Activated CD4-positive, alpha-beta T cell treated with anti-CD3 and anti-CD28 coated beads, Interleukin-2, amount 50 U/mL, for 16 hours (primary cell): Measurements from ENCODE around the gene JAKMIP1.
"Not testable (repeated sequence)": the region's sequence is repeated elsewhere in the genome, so short reads cannot be mapped to it uniquely, and the experiment has no call there.

Source experiments
- DNase-seq: peaks from one replicate; pipeline ENCODE4 v3.0.0-alpha.2; 2020

Gene JAKMIP1

GRCh38 chr4:6228158-6229067 is 28.1 kb upstream of the JAKMIP1 start:
- no peak for DNase-seq

- no peak for DNase-seq
These were observed 27.2 kb upstream of the JAKMIP1 start for GRCh38 chr4:6227412-6228157.

GRCh38 chr4:6226506-6226905 is 26.2 kb upstream of the JAKMIP1 start:
- no peak for DNase-seq

- DNase-seq: no peak
These were observed 25.1 kb upstream of the JAKMIP1 start for GRCh38 chr4:6225469-6225868.

GRCh38 chr4:6224735-6225134 is 24.4 kb upstream of the JAKMIP1 start:
- DNase-seq: no peak

GRCh38 chr4:6222761-6223292 is 22.5 kb upstream of the JAKMIP1 start:
- no peak for DNase-seq

- no peak for DNase-seq
These were observed 21.8 kb upstream of the JAKMIP1 start for GRCh38 chr4:6221851-6222760.

GRCh38 chr4:6221301-6221850 is 21.0 kb upstream of the JAKMIP1 start:
- no peak for DNase-seq

- DNase-seq: no peak
These were observed 17.5 kb upstream of the JAKMIP1 start for GRCh38 chr4:6217716-6218381.

- no peak for DNase-seq
These were observed 16.2 kb upstream of the JAKMIP1 start for GRCh38 chr4:6216588-6216987.

GRCh38 chr4:6209921-6210320 is 9.6 kb upstream of the JAKMIP1 start:
- no peak for DNase-seq

GRCh38 chr4:6209291-6209690 is 8.9 kb upstream of the JAKMIP1 start:
- not testable (repeated sequence) for DNase-seq

GRCh38 chr4:6208416-6208815 is 8.1 kb upstream of the JAKMIP1 start:
- no peak for DNase-seq

GRCh38 chr4:6207602-6208001 is 7.3 kb upstream of the JAKMIP1 start:
- DNase-seq: no peak

GRCh38 chr4:6206771-6207290 is 6.5 kb upstream of the JAKMIP1 start:
- no peak for DNase-seq

- DNase-seq: no peak
These were observed 5.6 kb upstream of the JAKMIP1 start for GRCh38 chr4:6205973-6206372.

- DNase-seq: no peak
These were observed 5.2 kb upstream of the JAKMIP1 start for GRCh38 chr4:6205567-6205931.

- DNase-seq: no peak
These were observed 4.7 kb upstream of the JAKMIP1 start for GRCh38 chr4:6204871-6205566.

GRCh38 chr4:6204098-6204497 is 3.7 kb upstream of the JAKMIP1 start:
- DNase-seq: no peak

- DNase-seq: no peak
These were observed 1.3 kb upstream of the JAKMIP1 start for GRCh38 chr4:6201580-6202091.

GRCh38 chr4:6200922-6201362 is 593 bp upstream of the JAKMIP1 start:
- DNase-seq: peak; percentile 35
